BE2C (cell line): ENCODE measurements around the gene HIBCH.
"Not testable (repeated sequence)": the region's sequence is repeated elsewhere in the genome, so short reads cannot be mapped to it uniquely, and the experiment has no call there.

Experiments
- DNase-seq: peaks from one replicate; pipeline ENCODE4 v3.0.0-alpha.2; 2020
- H3K27me3 ChIP-seq: fragments of 250-450 bp; sonication (Bioruptor Pico); 2 replicates; pipeline ENCODE4 v1.5.1; 2020; ENCODE audit warnings: mild to moderate bottlenecking
- H3K36me3 ChIP-seq: fragments of 250-450 bp; sonication (Bioruptor Pico); 2 replicates; pipeline ENCODE4 v1.5.1; 2020; ENCODE audit warnings: mild to moderate bottlenecking
- H3K4me1 ChIP-seq: fragments of 250-450 bp; sonication (Bioruptor Pico); 2 replicates; pipeline ENCODE4 v1.5.1; 2020
- H3K4me3 ChIP-seq: 2 replicates; pipeline ENCODE4 v1.5.1; 2011; ENCODE audit warnings: low read depth, low read length
- H3K9me3 ChIP-seq: fragments of 250-450 bp; sonication (Bioruptor Pico); 2 replicates; pipeline ENCODE4 v1.5.1; 2020
- CTCF ChIP-seq: IDR thresholded peaks from 2 replicates; pipeline ENCODE4 v1.5.1; 2012; ENCODE audit warnings: mild to moderate bottlenecking, low read depth, low read length

HIBCH gene

GRCh38 chr2:190361572-190361971 lies 41.9 kb upstream of the HIBCH start:
- Histone ChIP-seq H3K4me1 (no peaks in the 10 kb centered on the region), H3K27me3 (no peaks in the 10 kb centered on the region), H3K36me3 (no peaks in the 10 kb centered on the region), H3K4me3 (no peak overlapping the region), H3K9me3 (no peaks in the 10 kb centered on the region)
- no peak for DNase-seq
- TF ChIP-seq CTCF, result no peak

- H3K27me3 ChIP-seq, result no peaks in the 10 kb centered on the region
- no peaks in the 10 kb centered on the region for H3K36me3 ChIP-seq
- H3K4me1 ChIP-seq, result no peaks in the 10 kb centered on the region
- H3K4me3 ChIP-seq, result no peak overlapping the region
- TF ChIP-seq CTCF, result no peak
- DNase-seq, result no peak
- no peaks in the 10 kb centered on the region for H3K9me3 ChIP-seq
These were observed 41.3 kb upstream of the HIBCH start for GRCh38 chr2:190360965-190361364.

GRCh38 chr2:190360561-190360960 lies 40.9 kb upstream of the HIBCH start:
- Histone ChIP-seq H3K4me3 (no peak overlapping the region), H3K9me3 (no peaks in the 10 kb centered on the region), H3K27me3 (no peaks in the 10 kb centered on the region), H3K4me1 (no peaks in the 10 kb centered on the region), H3K36me3 (no peaks in the 10 kb centered on the region)
- TF ChIP-seq CTCF, result no peak
- no peak for DNase-seq

GRCh38 chr2:190358655-190359448 lies 39.2 kb upstream of the HIBCH start:
- H3K9me3 ChIP-seq, H3K4me3 ChIP-seq, DNase-seq, H3K36me3 ChIP-seq, H3K4me1 ChIP-seq, H3K27me3 ChIP-seq: not testable (repeated sequence)

GRCh38 chr2:190357600-190357999 lies 38.0 kb upstream of the HIBCH start:
- no peaks in the 10 kb centered on the region for H3K27me3 ChIP-seq
- no peak for TF ChIP-seq CTCF
- H3K4me3 ChIP-seq, result no peak overlapping the region
- no peak for DNase-seq
- H3K9me3 ChIP-seq, result no peaks in the 10 kb centered on the region
- H3K4me1 ChIP-seq, result peaks cover 9% of the 10 kb centered on the region
- no peaks in the 10 kb centered on the region for H3K36me3 ChIP-seq

- Histone ChIP-seq H3K4me1 (peaks cover 13% of the 10 kb centered on the region), H3K9me3 (no peaks in the 10 kb centered on the region), H3K27me3 (no peaks in the 10 kb centered on the region), H3K36me3 (no peaks in the 10 kb centered on the region), H3K4me3 (no peak overlapping the region)
- DNase-seq, result no peak
- no peak for TF ChIP-seq CTCF
These were observed 36.5 kb upstream of the HIBCH start for GRCh38 chr2:190355968-190356644.
